ENCODE data around the gene CCND1. TPM values are rescaled to one million over a fixed set of nuclear protein-coding genes. Genes with fewer than 3 reads are reported as not detected.

Gene CCND1
- total RNA-seq, 1 experiment from 2014 or later, result 2,517 TPM

DNA sequence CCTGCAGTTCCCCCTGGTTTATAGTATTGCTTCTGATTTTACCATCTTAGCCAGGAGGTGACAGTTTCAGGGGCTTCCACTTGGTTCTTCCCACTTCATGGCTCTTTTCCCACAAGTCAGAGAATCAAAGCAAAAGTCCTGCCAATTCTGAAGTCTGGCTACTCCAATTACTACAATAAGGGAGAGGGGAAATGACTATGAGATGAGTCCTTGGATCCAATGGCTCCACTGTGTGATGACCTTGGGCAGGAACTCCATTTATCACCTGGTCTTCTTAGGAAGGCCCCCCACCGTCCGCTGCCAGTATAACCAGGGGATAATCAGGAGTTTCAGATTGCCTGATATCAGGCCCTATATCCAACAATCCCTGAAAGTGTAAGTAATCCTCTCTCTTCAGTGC lies 31.6 kb upstream of the CCND1 start:
- no peak for DNase-seq (ENCODE audit: low spot score)
- Histone ChIP-seq H3K27me3 (replicated peaks; ENCODE audit: insufficient read depth, low read depth, low read length, poor library complexity) (no peaks in the 10 kb centered on the region), H3K4me1 (ENCODE audit: insufficient read depth, low read length, poor library complexity, severe bottlenecking) (peaks cover 14% of the 10 kb centered on the region), H3K4me3 (ENCODE audit: low read depth, low read length, poor library complexity, severe bottlenecking) (no peak overlapping the region), H3K9me3 (ENCODE audit: low read depth, low read length, poor library complexity, severe bottlenecking) (peaks cover 9% of the 10 kb centered on the region), H3K36me3 (ENCODE audit: insufficient read depth, low read length, poor library complexity, severe bottlenecking) (no peaks in the 10 kb centered on the region), H3K27ac (ENCODE audit: low read depth, low read length, poor library complexity, severe bottlenecking) (no peak overlapping the region)
- TF ChIP-seq EZH2 (IDR thresholded peaks at IDR 0.05; ENCODE audit: borderline replicate concordance, low read depth, low read length, poor library complexity, severe bottlenecking), result no peak
- TF ChIP-seq, protein P1, sequence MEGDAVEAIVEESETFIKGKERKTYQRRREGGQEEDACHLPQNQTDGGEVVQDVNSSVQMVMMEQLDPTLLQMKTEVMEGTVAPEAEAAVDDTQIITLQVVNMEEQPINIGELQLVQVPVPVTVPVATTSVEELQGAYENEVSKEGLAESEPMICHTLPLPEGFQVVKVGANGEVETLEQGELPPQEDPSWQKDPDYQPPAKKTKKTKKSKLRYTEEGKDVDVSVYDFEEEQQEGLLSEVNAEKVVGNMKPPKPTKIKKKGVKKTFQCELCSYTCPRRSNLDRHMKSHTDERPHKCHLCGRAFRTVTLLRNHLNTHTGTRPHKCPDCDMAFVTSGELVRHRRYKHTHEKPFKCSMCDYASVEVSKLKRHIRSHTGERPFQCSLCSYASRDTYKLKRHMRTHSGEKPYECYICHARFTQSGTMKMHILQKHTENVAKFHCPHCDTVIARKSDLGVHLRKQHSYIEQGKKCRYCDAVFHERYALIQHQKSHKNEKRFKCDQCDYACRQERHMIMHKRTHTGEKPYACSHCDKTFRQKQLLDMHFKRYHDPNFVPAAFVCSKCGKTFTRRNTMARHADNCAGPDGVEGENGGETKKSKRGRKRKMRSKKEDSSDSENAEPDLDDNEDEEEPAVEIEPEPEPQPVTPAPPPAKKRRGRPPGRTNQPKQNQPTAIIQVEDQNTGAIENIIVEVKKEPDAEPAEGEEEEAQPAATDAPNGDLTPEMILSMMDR (conservative IDR thresholded peaks at IDR 0.05; ENCODE audit: low read depth, low read length), result no peak
- BruUV-seq (replicated peaks), result no TSS peak
- ChIA-PET POLR2A (ENCODE audit: low non-redundant PET) (no interaction called here), CTCF (no interaction called here)
- intact Hi-C loops (cut with micrococcal nuclease; ENCODE audit: unreplicated experiment), result no loop called here

DNA sequence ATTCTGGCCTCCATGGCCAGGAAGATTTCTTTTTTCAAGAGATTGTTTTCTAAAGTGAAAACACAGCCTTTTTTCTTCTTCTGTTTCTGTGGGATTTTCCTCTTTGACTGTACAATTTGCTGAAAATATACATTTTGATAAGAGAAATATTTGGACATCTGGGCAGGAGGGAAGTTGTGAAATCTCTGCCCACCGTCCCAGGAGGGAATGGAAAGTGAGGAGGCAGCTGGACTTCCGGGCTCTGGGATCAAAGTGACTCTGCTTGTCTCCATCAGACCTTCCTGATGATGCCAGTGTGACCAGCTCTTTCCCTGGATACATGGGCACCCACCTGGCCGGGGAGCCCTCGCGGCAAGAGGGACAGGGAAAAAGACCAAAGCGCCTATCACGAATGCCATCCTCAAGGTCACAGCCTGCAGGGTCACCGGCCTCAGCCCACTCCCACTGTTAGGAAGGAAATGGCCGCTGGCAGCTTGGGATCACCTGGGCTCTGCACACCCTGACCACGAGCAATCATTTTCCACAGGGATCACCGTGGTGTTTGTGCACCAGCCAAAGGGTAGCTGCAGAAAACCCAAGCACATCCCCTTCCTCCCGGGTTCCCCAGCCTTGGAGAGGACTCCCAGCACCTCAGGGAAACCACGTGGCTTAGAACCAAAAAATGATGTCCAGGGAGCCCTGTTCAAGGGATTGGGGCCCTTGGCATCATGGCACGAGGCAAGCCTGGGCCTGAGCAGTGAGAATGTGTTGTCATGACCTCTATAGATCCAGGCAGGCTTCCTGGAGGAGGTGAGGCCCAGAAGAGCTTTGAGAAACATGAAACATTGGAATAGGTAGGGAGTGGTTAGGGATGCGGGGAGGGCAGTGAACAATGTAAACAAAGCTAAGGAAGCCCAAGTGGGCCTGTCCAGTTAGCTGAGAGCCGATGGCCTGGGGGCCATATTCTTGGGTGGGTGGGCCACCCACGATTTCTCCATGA lies 29.1 kb upstream of the CCND1 start:
- DNase-seq (ENCODE audit: low spot score), result no peak
- Histone ChIP-seq H3K27me3 (replicated peaks; ENCODE audit: insufficient read depth, low read depth, low read length, poor library complexity) (no peaks in the 10 kb centered on the region), H3K4me3 (ENCODE audit: low read depth, low read length, poor library complexity, severe bottlenecking) (no peak overlapping the region), H3K9me3 (ENCODE audit: low read depth, low read length, poor library complexity, severe bottlenecking) (peaks cover 9% of the 10 kb centered on the region), H3K27ac (ENCODE audit: low read depth, low read length, poor library complexity, severe bottlenecking) (peak overlapping the region; percentile 44), H3K4me1 (ENCODE audit: insufficient read depth, low read length, poor library complexity, severe bottlenecking) (peaks cover 26% of the 10 kb centered on the region), H3K36me3 (ENCODE audit: insufficient read depth, low read length, poor library complexity, severe bottlenecking) (no peaks in the 10 kb centered on the region)
- no peak for TF ChIP-seq EZH2 (IDR thresholded peaks at IDR 0.05; ENCODE audit: borderline replicate concordance, low read depth, low read length, poor library complexity, severe bottlenecking)
- TF ChIP-seq, protein P1 (conservative IDR thresholded peaks at IDR 0.05; ENCODE audit: low read depth, low read length), result no peak
- POLR2A ChIA-PET (ENCODE audit: low non-redundant PET), result no interaction called here
- BruUV-seq (replicated peaks), result no TSS peak
- intact Hi-C loops (cut with micrococcal nuclease; ENCODE audit: unreplicated experiment), result no loop called here
- CTCF ChIA-PET, result no interaction called here

DNA sequence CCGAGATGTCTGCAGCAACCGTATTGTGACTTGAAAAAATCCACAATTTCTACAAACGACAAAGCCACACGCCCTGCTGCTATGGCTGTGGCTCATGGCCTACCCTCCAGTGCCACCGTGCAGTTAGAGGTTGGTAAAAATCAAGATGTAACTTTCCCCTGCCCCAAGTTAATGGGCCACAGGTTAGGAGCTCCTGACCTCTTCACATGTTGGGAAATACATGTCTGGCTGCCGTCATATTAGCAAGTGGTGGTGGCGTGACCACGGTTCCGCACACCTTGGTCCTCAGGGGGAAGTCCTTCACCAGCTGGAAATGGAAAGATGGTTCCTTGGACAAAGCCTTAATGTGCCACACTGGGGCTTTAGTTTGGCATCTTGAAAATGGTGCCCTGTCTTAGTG lies 27.4 kb upstream of the CCND1 start:
- no peak for DNase-seq (ENCODE audit: low spot score)
- Histone ChIP-seq H3K4me3 (ENCODE audit: low read depth, low read length, poor library complexity, severe bottlenecking) (no peak overlapping the region), H3K27ac (ENCODE audit: low read depth, low read length, poor library complexity, severe bottlenecking) (no peak overlapping the region), H3K27me3 (replicated peaks; ENCODE audit: insufficient read depth, low read depth, low read length, poor library complexity) (no peaks in the 10 kb centered on the region), H3K36me3 (ENCODE audit: insufficient read depth, low read length, poor library complexity, severe bottlenecking) (no peaks in the 10 kb centered on the region), H3K4me1 (ENCODE audit: insufficient read depth, low read length, poor library complexity, severe bottlenecking) (peaks cover 26% of the 10 kb centered on the region), H3K9me3 (ENCODE audit: low read depth, low read length, poor library complexity, severe bottlenecking) (peaks cover 5% of the 10 kb centered on the region)
- TF ChIP-seq EZH2 (IDR thresholded peaks at IDR 0.05; ENCODE audit: borderline replicate concordance, low read depth, low read length, poor library complexity, severe bottlenecking), result no peak
- TF ChIP-seq, protein P1 (conservative IDR thresholded peaks at IDR 0.05; ENCODE audit: low read depth, low read length), result no peak
- intact Hi-C loops (cut with micrococcal nuclease; ENCODE audit: unreplicated experiment), result no loop called here
- ChIA-PET POLR2A (ENCODE audit: low non-redundant PET) (no interaction called here), CTCF (no interaction called here)
- BruUV-seq (replicated peaks), result no TSS peak

Measured in A673 (cell line).